IPS-11a (cell line): ENCODE data around the gene LPAR3.

Source experiments
- H3K4me3 ChIP-seq: one replicate; pipeline ENCODE4 v1.5.1; 2013; ENCODE audit warnings: low read depth, low read length, control low read depth

LPAR3 gene

GRCh38 chr1:84833194-84833593, 59.8 kb downstream of the LPAR3 start:
- H3K4me3 ChIP-seq: no peak overlapping the region

GRCh38 chr1:84830136-84830535, 62.9 kb downstream of the LPAR3 start:
- no peak overlapping the region for H3K4me3 ChIP-seq

GRCh38 chr1:84827976-84828375, 65.0 kb downstream of the LPAR3 start:
- H3K4me3 ChIP-seq: no peak overlapping the region

DNA sequence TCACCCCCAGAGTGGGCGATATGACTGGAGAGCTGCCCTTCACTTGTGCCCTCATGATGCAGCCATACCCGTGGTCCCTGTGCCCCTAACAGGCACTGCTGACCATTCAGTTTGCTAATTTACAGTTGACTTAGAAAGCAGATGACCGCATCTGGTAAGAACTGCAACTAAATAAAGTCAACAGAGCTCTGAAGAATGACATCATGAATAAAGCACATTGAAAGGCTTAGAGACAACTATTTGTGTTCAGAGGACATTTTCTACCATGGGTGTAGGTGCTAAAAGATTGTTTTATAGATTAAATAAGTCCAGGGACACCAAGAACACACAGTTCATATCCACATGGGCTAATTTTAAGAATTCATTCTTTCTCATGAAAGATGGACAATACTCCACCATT, 65.5 kb downstream of the LPAR3 start:
- no peak overlapping the region for H3K4me3 ChIP-seq

GRCh38 chr1:84825161-84825560, 67.8 kb downstream of the LPAR3 start:
- no peak overlapping the region for H3K4me3 ChIP-seq

DNA sequence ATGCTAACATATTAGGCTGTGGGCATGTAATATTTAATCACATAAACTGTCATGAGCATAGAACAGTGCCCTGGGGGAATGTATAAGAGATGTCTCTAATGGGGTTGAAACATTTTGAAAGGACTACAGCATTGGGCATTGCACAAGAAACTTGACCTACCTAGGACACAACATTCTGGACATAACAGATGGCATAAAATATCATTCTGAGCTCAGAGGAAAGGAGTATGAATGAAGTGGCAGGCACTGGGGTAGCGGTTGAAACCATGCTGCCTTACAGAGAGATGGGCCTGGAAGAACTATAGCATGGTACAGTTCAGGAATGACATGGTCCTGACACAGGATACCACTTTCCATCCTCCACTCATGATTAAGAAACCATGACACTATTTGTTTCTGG, 69.0 kb downstream of the LPAR3 start:
- H3K4me3 ChIP-seq: no peak overlapping the region

GRCh38 chr1:84823511-84823910, 69.5 kb downstream of the LPAR3 start:
- H3K4me3 ChIP-seq: no peak overlapping the region

DNA sequence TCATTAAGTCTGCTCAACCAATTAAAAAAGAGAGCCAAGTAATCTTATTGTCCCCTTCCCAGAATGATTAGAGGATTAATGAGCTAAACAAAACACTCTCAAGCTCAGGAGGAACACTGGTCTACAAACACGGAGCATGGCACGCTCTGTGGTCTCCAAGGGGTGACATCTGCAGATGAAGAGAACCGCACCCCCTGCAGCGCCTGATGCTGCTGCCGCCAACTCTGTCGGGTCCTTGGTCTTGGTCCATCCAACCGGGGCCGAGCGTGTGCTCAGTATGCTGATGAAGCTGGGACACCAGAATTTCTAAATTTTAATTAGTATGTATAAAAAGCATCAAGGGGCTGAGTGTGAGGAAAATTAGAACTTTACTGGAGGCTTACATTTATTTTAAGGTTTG, 82.7 kb downstream of the LPAR3 start:
- no peak overlapping the region for H3K4me3 ChIP-seq

DNA sequence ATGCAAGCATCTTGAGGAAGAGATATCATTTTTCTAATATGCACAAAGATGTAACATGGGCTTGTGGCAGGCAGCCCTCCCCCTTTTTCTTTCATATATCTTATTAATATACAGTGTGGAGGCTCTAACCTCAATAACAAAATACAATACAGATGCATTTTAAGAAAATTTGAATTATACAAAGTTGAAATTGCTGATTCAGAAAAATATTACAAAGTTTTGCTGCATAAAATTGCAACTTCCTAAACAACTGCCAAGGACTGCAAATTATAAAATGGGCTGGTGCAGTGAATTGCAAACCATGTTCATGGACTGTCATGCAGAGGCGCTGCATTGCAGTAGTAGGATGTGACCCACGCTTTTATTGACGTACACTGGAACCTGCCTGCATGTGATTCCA, 84.0 kb downstream of the LPAR3 start:
- H3K4me3 ChIP-seq: no peak overlapping the region

GRCh38 chr1:84803604-84804003, 89.4 kb downstream of the LPAR3 start:
- H3K4me3 ChIP-seq: no peak overlapping the region

DNA sequence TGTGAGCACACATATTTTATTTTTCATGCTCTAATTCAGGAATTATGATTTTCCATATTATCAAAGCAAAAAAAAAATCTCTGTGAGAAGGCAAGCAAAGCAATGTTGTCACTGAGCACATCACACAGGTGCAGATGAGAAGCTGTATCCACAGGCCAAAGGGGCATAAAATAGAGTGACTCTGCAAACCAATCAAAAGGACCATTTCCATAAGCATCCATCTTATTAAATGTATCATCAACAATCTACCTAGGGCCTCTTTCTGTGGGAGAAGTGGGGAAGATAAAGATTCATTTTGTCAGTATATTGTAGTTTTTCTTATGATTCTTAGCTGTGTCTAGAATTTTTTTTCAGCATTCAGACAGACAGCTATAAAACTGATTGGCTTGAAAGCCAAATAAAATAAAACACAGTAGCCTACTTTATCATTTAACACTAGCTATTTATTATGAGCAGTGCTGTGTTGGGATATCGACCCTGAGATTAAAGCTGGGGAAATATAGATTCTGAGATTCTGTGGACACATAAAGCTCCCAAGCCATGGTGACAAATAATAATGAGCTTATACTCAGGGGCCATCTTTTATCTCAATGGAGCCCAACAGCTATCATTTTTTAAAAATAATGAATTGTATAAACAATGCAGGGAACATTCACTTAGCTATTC, 90.3 kb downstream of the LPAR3 start:
- no peak overlapping the region for H3K4me3 ChIP-seq

GRCh38 chr1:84800090-84801073, 92.6 kb downstream of the LPAR3 start:
- no peak overlapping the region for H3K4me3 ChIP-seq

DNA sequence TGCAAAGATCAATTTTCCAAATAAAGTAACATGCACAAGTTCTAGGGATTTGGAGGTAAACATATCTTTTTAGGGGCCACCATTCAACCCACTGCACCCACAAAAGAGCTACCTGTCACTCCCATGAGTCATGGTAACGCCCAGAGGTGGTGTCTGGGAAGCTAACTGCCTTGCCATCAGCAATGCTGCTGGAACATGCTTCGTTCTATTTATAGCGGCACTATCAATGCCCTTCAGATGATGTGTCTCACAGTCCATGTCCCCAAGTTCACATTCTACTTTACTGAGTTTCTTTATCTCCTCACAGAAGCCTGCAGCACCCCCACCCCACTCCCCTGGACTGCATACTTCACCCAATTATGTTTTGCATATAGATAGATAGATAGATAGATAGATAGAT, 95.4 kb downstream of the LPAR3 start:
- H3K4me3 ChIP-seq: no peak overlapping the region

DNA sequence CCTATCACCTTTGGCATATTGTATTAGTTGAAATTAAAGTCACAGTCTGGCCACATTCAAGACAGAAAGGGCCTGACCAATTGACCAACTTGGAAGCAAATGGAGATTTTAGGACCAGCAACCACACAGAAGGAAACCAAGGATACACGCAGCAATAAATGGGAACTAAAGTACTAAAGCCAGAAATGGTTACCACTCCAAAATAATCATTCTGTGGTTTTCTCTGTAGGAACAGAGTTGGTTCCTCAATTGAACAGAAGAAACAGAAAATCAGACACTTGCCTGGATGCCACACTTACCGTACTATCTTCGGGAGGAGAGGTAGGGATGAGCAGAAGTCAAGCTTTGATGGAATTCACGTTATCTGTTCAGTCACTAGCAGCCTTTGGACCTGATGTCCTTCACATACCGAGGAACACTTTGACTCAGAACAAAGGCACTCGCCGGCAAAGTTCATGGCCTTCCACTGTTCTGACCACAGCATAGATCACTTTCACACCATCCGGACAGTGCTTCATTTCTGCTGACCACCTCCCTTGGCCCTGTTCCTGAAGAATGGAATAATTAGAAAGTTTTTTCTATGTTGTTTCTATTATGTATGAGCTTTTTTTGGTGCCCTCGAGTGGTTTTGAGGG, 96.9 kb downstream of the LPAR3 start:
- no peak overlapping the region for H3K4me3 ChIP-seq

GRCh38 chr1:84795213-84795612, 97.8 kb downstream of the LPAR3 start:
- no peak overlapping the region for H3K4me3 ChIP-seq

DNA sequence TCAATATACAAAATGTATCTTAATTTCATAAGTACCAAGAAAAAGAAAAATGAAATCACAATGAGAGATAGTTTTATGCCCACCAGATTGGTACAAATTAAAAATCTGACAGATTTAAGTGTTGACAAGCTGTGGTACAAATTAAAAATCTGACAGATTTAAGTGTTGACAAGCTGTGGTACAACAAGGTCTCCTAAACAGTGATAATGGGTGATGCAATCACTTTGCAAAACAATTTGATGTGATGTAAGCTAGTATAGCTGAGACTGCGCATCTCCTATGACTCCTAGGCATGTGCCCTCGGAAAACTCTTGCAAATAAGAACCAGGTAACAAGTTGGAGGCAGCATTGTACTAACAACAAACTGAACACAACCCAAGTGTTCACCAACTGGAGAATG, 100.6 kb downstream of the LPAR3 start:
- no peak overlapping the region for H3K4me3 ChIP-seq

DNA sequence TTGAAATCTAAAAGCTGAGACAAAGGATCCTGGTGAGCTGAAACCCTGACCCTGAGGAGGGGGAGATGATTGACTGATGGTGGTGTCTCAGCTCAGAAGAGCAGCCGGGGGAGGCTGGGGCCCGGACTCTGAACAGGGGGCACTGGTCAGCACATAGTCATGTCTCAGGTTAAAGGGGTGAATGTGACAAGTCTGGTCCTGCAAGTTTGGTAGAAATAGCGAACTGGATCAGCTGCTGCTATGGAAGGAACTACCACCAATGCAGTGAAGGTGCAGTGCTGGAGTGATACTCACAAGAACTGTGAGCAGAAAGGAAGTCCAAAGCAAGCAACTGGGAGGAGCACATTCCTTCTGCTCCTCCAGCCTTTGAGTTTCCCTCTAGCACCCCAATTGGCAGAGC, 104.0 kb downstream of the LPAR3 start:
- no peak overlapping the region for H3K4me3 ChIP-seq

- no peak overlapping the region for H3K4me3 ChIP-seq
Observed at GRCh38 chr1:84785271-84786036, 107.6 kb downstream of the LPAR3 start.

DNA sequence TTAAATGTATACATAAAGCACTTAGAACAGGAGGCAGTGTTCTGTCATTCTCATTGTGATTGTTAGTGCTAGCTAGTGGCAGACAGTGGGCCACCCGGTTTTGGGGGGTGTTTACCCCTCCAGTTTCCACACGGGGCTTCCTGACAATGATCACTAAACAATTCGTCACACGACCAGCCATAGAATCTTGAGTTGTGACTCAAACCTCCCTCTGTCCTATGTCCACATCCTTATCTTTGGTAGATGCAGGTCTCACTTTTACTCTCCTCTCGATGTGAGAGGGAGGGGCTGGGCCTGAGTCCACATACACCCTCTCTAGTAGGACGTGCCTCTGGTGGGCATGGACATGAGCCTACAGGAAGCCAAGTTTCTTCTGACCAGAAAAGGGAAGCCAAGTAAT, 110.1 kb downstream of the LPAR3 start:
- no peak overlapping the region for H3K4me3 ChIP-seq

DNA sequence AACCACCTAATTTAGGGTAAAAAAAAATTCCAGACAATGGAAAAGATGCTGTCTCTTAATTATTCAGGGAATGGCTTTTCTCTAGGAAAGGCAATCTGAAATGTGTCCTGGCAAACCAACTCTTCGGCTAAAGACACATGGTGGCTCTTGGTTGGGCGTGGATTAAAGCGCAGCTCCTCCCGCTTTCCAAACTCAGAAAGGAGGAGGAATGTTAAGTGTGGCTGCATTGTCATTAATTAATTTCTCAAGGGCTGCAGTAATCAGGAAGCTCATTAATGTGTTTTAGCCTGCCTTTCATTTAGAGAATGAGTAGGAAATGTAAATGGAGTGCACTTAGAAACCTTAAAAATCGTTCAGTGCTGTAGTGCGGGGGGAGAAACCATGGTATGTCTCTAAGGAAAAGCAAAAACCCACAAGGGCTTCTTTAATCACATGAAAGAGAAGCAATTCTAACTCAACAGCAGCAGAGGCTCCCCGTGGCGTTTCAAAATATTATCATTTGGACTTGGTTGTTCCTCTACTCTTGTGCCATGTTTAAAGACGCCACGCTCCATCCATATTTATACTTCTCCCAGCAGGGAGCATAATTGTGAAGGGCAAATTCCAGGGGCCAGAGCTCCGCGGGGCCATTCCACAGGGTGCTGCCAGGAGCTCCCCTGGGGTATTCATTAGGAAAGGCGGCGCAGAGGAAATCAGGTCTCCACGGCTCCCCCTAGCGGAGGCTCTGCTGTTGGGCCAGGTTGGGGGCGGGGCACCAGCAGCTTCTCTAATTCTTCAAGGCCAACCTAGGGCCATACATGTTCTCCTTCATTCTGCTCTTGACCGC, 110.8 kb downstream of the LPAR3 start:
- H3K4me3 ChIP-seq: no peak overlapping the region
